HG02938 (cell line): ENCODE measurements around the gene OR6J1.
"Not testable (repeated sequence)": the region's sequence is repeated elsewhere in the genome, so short reads cannot be mapped to it uniquely, and the experiment has no call there.

Experiments
- ATAC-seq: cut with Tn5 transposase; IDR thresholded peaks from one replicate; pipeline ENCODE4 v1.9.1; 2021; ENCODE audit warnings: mild to moderate bottlenecking, moderate library complexity; ENCODE audit not compliant: unreplicated experiment

The OR6J1 gene

DNA sequence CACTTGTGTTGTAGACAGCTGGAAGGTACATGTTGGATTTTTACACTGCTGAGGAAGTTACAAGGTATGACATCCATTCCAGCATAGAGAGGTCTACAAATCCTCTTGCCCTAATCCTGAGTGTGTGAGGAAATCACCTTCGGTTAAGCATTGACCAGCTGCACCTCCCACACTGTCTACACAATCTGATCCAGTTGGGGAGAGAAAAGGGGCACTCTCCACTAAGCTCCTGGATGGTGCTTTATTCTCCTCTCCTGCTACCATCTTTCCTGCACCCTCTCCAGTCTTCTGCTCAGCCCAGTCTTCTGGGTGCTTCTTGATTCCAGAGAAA lies at the start of gene OR6J1:
Gene OR6J1 (minus strand): TSS at position 48 of the 331 bp plus-strand sequence. CDS start 9,541 bp downstream, outside the sequence.
- no peak for ATAC-seq

GRCh38 chr14:22692194-22692593 lies 48.0 kb upstream of the OR6J1 start:
- no peak for ATAC-seq

- no peak for ATAC-seq
Observed at GRCh38 chr14:22691171-22691570, 47.0 kb upstream of the OR6J1 start.

DNA sequence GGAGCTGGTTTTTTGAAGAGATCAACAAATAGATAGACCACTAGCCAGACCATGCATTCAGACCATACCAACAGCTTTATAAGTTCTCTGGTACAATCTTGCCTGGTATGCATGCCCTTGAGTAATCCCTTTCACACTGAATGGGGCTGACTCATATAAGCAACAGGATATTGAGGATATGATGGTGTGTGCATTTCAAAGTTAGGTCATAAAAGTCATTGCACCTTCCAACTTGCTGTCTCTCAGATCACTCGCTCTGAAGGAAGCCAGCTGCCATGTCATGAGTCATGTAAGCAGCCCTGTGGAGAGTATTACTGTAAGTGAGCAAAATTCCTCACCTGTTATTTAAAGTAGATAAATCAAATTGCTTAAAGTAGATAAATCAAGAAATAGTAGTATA lies 45.0 kb upstream of the OR6J1 start:
- ATAC-seq = no peak

- not testable (repeated sequence) for ATAC-seq
Observed at GRCh38 chr14:22687969-22688368, 43.8 kb upstream of the OR6J1 start.

GRCh38 chr14:22686176-22686611 lies 42.0 kb upstream of the OR6J1 start:
- ATAC-seq = not testable (repeated sequence)

DNA sequence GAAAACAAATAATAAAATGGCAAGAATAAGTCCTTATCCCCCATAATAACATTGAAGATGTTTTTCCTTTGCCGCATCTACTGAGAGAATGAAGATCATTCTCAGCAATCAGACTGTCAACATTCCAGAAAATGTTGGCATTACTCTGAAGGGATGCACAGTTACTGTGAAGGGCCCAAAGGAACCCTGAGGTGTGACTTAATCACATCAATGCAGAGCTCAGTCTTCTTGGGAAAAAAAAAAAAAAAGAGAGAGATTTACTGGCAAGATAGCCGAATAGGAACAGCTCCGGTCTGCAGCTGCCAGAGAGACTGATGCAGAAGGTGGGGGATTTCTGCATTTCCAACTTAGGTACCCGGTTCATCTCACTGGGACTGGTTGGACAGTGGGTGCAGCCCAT lies 41.3 kb upstream of the OR6J1 start:
- ATAC-seq = no peak

DNA sequence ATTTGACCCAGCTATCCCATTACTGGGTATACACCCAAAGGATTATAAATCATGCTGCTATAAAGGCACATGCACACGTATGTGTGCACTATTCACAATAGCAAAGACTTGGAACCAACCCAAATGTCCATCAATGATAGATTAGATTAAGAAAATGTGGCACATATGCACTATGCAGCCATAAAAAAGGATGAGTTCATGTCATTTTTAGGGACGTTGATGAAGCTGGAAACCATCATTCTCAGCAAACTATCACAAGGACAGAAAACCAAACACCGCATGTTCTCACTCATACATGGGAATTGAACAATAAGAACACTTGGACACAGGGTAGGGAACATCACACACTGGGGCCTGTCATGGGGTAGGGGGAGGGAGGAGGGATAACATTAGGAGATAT lies 39.3 kb upstream of the OR6J1 start:
- ATAC-seq = not testable (repeated sequence)

DNA sequence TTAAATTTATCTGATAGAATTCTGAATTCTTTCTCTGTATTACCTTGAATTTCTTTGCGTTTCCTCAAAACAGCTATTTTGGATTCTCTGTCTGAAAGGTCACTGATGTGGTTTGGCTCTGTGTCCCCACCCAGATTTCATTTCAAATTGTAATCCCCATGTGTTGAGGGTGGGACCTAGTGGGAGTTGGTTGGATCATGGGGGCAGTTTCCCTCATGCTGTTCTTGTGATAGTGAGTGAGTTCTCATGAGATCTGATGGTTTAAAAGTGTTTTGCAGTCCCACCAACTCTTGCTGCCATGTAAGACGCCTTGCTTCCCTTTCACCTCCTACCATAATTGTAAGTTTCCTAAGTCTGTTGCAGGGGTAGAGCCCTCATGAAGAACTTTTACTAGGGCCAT lies 34.1 kb upstream of the OR6J1 start:
- ATAC-seq = no peak

- ATAC-seq = not testable (repeated sequence)
Observed at GRCh38 chr14:22677551-22677950, 33.4 kb upstream of the OR6J1 start.

DNA sequence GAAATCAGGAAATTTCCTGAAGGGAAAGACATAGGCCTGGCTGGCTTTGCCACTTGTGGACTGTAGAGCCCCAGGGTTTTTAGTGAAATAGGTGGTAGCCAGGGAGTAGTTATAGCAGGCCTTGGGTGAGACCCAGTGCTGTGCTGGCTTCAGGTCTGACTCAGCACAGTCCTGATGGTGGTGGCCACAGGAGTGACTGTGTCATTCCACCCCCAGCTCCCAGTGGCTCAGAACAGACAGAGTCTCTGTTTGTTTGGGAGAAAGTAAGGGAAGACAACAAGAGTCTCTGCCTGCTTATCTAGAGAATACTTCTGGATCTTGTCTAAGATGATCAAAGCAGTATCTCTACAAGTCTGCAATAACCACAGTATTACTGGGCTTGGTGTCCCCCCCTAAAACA lies 27.5 kb upstream of the OR6J1 start:
- no peak for ATAC-seq

GRCh38 chr14:22668863-22669262 lies 24.7 kb upstream of the OR6J1 start:
- ATAC-seq = no peak

DNA sequence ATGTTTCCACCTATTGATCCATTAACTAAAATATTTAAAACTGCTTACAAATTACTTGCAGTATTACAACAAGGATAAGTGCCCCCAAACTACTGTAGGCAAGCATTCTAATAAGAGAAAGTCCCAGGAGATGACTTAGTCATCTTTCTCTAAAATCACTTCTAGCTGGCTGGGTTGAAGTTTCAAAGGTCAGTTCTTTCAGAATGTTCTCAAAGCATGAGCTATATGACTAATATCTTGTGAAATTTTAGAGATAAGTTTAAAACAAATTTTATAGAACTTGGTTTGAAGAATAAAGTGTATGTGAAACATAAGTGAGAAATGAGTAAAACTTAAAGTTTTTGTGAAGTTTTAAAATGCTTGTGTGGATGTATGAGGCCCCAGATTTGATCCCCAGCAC lies 24.3 kb upstream of the OR6J1 start:
- ATAC-seq = peak; percentile 58

GRCh38 chr14:22667881-22668280 lies 23.7 kb upstream of the OR6J1 start:
- ATAC-seq = no peak

- no peak for ATAC-seq
Observed at GRCh38 chr14:22666203-22666893, 22.2 kb upstream of the OR6J1 start.

- ATAC-seq = no peak
Observed at GRCh38 chr14:22664261-22664660, 20.1 kb upstream of the OR6J1 start.

- ATAC-seq = no peak
Observed at GRCh38 chr14:22660654-22661053, 16.5 kb upstream of the OR6J1 start.

- ATAC-seq = no peak
Observed at GRCh38 chr14:22658946-22659345, 14.8 kb upstream of the OR6J1 start.

DNA sequence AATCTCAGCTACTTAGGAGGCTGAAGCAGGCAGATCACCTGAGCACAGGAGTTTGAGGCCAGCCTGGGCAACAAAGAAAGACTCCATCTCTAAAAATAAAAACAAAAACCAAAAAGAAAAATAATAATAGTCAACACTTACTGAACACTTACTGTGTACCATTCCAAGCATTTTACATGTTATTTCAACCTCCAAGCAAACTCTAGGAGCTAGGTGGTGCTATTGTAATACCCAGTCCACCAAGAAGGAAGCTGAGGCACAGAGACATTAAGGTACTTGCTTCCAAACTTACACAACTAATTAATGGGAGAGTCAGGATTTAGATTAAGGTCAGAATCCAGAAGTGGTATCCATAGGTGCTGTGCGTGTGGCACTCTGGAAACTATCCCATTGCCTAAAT lies 13.7 kb upstream of the OR6J1 start:
- no peak for ATAC-seq

- no peak for ATAC-seq
Observed at GRCh38 chr14:22656945-22657731, 13.0 kb upstream of the OR6J1 start.

- ATAC-seq = no peak
Observed at GRCh38 chr14:22656226-22656625, 12.1 kb upstream of the OR6J1 start.

DNA sequence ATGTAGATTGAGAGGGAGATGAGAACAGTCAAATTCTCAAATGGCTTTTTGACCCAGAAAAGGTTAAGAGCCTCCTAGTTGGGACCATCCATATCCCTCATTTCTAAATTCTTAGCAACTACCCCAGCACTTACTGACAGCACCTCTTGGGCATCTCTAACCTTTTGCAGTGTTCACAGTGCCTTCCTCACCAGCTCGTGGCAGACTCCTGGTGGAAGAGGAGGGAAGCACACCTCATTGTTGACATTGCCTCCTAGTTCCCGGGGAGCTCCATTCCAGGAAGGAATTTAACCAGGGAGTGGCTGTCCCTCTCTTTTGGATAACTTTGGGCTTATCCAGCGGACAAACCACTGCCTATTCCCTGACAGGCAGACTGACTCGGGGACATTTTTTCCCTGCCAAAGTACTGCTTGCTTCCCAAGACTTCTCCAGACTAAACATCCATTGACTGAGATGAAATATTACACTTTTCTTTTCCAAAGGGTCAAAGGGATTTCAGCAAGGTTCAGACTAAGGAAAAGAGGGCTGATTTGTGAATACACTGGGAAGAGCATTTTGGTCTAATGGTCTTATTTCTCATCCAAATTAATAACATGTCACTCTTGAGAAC lies 9.0 kb upstream of the OR6J1 start:
- ATAC-seq = no peak
